ENCODE data around the gene EGR1.
"Not testable (repeated sequence)": the region's sequence is repeated elsewhere in the genome, so short reads cannot be mapped to it uniquely, and the experiment has no call there.

EGR1 gene

DNA sequence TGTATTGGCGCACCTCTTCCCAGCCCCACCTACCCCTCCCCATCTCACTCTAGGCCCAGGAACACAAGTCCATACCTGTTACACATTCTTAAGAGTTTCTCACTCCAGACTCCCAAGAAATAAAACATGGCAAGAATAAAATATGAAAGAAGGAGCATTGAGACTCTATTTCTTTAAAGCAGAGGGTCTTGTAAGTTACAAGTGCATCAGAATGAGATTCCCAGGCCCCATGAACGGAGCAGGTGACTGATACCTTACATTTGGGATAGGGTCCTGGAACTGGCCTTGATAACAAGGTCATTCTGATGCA lies 5.7 kb downstream of the EGR1 start:
- no peak overlapping the region for H3K4me3 ChIP-seq (ENCODE audit: low read depth, low read length)
- no peak for DNase-seq (ENCODE audit: low read depth)
- TF ChIP-seq, protein P1, sequence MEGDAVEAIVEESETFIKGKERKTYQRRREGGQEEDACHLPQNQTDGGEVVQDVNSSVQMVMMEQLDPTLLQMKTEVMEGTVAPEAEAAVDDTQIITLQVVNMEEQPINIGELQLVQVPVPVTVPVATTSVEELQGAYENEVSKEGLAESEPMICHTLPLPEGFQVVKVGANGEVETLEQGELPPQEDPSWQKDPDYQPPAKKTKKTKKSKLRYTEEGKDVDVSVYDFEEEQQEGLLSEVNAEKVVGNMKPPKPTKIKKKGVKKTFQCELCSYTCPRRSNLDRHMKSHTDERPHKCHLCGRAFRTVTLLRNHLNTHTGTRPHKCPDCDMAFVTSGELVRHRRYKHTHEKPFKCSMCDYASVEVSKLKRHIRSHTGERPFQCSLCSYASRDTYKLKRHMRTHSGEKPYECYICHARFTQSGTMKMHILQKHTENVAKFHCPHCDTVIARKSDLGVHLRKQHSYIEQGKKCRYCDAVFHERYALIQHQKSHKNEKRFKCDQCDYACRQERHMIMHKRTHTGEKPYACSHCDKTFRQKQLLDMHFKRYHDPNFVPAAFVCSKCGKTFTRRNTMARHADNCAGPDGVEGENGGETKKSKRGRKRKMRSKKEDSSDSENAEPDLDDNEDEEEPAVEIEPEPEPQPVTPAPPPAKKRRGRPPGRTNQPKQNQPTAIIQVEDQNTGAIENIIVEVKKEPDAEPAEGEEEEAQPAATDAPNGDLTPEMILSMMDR (conservative IDR thresholded peaks at IDR 0.05; ENCODE audit: low read depth, low read length) = no peak

DNA sequence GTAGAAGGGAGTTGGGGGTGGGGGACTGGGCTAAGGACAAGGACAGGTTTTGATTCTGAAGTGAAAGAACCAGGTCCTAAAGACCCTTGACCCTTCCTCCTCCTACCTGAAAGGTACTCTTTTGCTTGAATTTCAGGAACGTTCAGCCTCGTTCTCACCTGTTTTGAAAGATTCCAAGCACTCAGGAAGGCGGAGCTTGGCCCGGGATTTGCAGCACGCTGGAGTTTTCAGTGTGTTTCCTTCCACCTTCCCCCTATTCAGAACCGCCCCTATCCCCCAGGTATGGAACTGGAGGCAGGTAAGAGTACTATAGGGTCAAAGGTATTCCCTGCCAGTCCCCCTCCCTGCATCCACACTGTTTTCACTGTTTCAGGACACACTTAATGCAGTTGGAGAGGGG lies 7.1 kb downstream of the EGR1 start:
- TF ChIP-seq, protein P1 (conservative IDR thresholded peaks at IDR 0.05; ENCODE audit: low read depth, low read length) = no peak
- no peak for DNase-seq (ENCODE audit: low read depth)
- H3K4me3 ChIP-seq (ENCODE audit: low read depth, low read length) = no peak overlapping the region

DNA sequence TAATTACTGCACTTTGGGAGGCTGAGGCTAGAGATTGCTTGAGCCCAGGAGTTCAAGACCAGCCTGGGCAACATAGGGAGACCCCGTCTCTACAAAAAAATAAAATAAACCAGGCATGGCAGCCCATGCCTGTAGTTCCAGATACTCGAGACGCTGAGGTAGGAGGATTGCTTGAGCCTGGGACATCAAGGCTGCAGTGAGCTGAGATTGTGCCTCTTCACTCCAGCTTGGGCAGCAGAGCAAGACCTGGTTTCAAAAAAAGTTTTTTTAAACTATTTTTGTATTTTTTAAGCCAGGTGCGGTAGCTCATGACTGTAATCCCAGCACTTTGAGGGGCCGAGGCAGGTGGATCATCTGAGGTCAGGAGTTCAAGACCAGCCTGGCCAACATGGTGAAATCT lies 7.9 kb downstream of the EGR1 start:
- DNase-seq (ENCODE audit: low read depth); H3K4me3 ChIP-seq (ENCODE audit: low read depth, low read length): not testable (repeated sequence)

DNA sequence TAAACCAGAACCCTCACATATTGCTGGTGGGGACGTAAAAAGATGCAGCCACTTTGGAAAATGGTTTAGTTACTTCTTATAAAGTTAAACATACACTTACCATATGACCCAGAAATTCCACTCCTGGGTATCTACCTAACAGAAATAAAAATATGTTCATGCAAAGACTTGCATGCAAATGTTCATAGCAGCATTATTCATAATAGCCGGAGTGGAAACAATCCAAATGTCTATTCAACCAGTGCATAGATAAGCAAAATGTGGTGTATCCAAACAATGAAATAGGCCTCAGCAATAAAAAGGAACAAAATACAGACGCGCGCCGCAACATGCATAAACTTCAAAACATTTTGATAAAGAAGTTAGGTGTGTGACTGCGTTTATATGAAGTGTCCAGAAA lies 11.6 kb downstream of the EGR1 start:
- TF ChIP-seq, protein P1 (conservative IDR thresholded peaks at IDR 0.05; ENCODE audit: low read depth, low read length) = no peak
- no peak overlapping the region for H3K4me3 ChIP-seq (ENCODE audit: low read depth, low read length)

DNA sequence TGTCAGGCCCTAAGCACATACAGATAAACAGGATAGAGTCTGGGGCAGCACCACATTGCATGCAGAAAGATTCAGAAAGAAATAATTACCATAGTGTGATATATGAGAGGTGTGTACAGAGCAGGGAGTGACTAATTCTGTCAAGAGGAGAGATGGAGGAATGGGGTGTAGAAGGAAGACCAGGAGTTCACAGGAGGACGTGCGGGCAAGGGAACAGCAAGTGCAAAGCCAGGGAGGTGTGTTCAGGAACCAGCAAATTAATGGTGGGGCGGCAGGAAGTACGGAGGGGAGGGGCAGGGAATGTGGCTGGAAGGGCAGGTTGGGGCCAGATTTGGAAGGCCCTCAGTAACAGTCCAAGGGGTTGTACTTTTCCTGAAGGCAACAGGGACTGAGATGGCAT lies 17.4 kb downstream of the EGR1 start:
- TF ChIP-seq, protein P1 (conservative IDR thresholded peaks at IDR 0.05; ENCODE audit: low read depth, low read length) = no peak
- H3K4me3 ChIP-seq (ENCODE audit: low read depth, low read length) = no peak overlapping the region
- DNase-seq (ENCODE audit: low read depth) = no peak

More for the DNA sequence above, 11.6 kb downstream of the EGR1 start:
- no peak for DNase-seq (ENCODE audit: low read depth)

DNA sequence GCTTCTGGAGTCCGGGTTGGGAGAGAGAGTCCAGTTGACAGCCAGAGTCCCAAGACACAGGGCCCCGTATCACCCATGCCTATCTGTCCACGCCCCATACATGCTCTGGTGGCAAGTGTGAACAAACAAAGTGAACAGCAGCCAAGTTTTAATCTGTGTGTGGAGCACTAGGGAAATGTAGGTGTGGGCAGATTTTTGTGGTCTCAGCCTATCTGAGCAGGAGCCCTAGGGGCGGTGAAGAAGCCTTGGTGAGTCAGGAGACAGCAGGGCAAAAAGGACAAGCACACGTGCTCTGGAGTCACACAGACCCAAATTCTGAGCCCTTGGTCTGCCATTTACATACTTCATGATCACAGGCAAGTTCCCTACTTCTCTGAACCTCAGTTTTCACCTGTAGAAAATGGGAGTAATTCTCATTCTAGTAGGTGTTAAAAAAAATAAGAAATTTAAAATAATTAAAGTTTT lies 23.2 kb downstream of the EGR1 start:
- peak; percentile 65 for DNase-seq (ENCODE audit: low read depth)
- H3K4me3 ChIP-seq (ENCODE audit: low read depth, low read length) = no peak overlapping the region
- TF ChIP-seq, protein P1 (conservative IDR thresholded peaks at IDR 0.05; ENCODE audit: low read depth, low read length) = no peak

DNA sequence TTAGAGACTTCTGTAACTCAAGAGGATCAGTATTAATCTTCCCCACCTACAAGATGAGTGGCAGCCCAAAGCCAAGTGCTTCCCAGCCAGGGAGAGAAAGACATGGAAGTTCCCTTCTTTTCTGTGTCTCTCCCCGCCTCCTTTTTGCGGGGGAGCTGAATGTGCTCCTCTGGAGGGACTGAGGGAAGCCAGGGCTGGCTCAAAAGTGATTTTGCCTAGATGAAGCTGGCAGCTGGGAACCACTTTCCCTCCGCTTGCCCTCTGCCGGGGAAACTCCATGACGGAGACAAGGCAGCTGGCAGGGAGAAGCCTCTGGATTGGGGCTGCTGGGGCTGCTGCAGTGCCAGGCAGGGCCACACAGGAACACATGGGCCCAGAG lies 24.4 kb downstream of the EGR1 start:
- no peak overlapping the region for H3K4me3 ChIP-seq (ENCODE audit: low read depth, low read length)
- TF ChIP-seq, protein P1 (conservative IDR thresholded peaks at IDR 0.05; ENCODE audit: low read depth, low read length) = no peak
- DNase-seq (ENCODE audit: low read depth) = no peak

Measured in choroid plexus epithelial cell (primary cell).